Stimulated activated CD8-positive, alpha-beta memory T cell treated with anti-CD3 and anti-CD28 coated beads, Interleukin-15, amount 100 ng/mL, for 1 hour (primary cell): ENCODE measurements around the gene DENND2D.
"Not testable (repeated sequence)": the region's sequence is repeated elsewhere in the genome, so short reads cannot be mapped to it uniquely, and the experiment has no call there.

ENCODE experiments used
- DNase-seq: peaks from one replicate; pipeline ENCODE4 v3.0.0-alpha.2; 2020; ENCODE audit warnings: low read depth

DENND2D gene

GRCh38 chr1:111221633-111222291, 21.3 kb upstream of the DENND2D start:
- DNase-seq: no peak

GRCh38 chr1:111221276-111221632, 20.8 kb upstream of the DENND2D start:
- DNase-seq: no peak

DNA sequence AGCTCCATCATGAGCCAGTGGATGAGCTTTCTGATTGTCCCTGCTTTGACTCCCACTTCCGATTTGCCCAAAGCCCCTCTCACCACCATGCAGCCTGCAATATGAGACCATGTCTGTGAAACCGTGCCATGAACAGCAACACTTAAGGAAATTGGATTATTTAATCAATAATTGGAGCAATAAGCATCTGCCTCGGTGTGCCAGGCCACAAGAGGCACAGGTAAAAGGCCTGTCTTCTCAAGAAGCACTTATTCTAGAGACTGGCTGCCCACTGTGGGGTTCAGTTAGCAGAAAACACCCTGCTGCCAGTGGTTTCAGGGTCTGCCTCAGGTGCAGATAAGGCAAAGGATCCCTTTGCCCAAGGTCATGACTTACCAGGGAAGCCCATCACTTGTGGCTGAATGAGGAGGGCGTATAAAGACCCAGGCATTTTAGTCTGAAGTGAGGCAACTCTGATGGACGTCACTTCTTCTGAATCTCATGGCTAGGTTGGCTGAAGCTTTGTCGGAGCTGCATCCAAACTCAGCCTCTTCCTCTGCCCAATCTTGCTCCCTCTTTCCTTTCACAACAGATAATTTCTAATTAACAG, 19.9 kb upstream of the DENND2D start:
- DNase-seq: no peak

GRCh38 chr1:111219557-111220286, 19.3 kb upstream of the DENND2D start:
- DNase-seq: no peak

- no peak for DNase-seq
Measured at GRCh38 chr1:111218701-111219556, 18.5 kb upstream of the DENND2D start.

- DNase-seq: no peak
Measured at GRCh38 chr1:111217183-111217910, 16.9 kb upstream of the DENND2D start.

- no peak for DNase-seq
Measured at GRCh38 chr1:111216751-111217150, 16.3 kb upstream of the DENND2D start.

GRCh38 chr1:111215285-111215684, 14.8 kb upstream of the DENND2D start:
- not testable (repeated sequence) for DNase-seq

DNA sequence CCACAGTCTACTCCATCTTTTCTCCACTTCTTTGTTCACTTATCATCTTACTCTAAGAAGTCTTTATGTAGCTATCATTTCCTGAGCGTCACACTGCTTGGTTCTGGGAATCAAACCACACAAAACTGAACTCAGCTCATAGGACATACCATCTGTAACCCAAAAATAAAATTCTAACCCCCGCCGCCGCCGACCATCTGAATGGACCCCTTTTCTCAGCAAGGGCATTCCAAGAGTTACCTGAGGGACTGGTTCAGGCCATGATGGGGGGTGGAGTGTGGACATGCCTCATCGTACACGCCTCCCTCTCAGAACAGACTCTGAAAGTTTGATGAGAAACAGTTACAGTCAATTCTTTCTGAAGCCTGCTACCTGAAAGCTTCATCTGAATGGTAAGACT, 14.4 kb upstream of the DENND2D start:
- peak; percentile 57 for DNase-seq

GRCh38 chr1:111214074-111214801, 13.8 kb upstream of the DENND2D start:
- DNase-seq: no peak

GRCh38 chr1:111213412-111213811, 13.0 kb upstream of the DENND2D start:
- no peak for DNase-seq

GRCh38 chr1:111212634-111213335, 12.3 kb upstream of the DENND2D start:
- DNase-seq: no peak

DNA sequence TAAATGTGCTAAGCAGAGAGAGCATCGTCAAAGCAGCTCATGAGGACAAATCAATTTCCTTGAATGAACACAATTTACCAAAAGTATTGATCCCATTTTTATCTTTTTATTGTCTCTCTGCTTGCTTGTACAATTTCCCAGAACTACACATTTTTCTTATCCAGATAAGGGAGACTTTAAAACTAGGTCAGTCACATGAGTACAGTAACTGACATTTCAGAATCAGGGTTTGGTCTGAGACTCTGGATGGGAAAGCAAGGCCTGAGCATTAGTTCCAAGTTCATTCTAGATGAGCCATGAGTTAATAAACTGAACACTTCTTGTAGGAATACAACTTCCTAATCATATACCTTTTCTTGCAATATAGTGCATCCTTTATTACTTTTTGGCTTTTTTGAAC, 11.5 kb upstream of the DENND2D start:
- DNase-seq: no peak

GRCh38 chr1:111209622-111210021, 9.2 kb upstream of the DENND2D start:
- DNase-seq: no peak

GRCh38 chr1:111208921-111209320, 8.5 kb upstream of the DENND2D start:
- no peak for DNase-seq

- DNase-seq: no peak
Measured at GRCh38 chr1:111205714-111206050, 5.2 kb upstream of the DENND2D start.

DNA sequence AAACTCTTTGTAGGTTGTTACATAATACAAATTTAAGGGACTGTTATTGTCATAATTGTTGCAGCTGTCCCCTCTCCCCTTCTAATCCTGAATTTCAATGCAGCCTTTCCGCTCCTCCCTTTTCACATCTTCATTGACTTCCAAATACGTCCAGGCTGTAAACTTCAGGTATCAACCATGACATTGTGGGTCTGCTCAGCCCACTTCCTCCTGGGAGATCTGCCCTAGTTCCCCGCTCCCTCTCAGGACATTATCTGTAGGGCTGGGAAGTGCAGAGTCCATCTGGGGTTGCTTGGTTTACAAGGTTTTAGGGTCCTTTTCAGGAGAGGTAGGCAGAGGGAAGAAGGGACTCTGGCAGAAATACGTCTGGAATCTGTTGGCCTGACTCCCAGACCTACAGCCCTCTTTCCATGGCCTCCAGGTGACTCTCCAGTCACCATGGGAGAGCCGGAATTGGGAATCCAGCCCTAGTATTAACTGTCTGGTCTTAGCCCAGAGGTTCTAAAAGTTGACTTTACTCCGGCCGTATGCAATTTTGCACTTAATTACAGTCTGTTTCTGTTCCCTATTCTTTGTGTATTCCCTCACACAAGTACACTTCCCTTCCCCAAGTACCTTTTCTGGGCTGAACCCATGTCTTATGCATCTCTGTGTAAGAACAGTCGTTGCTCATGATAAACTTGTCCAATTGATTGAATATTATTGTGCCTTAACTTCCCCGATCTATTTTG, 4.7 kb upstream of the DENND2D start:
- no peak for DNase-seq

DNA sequence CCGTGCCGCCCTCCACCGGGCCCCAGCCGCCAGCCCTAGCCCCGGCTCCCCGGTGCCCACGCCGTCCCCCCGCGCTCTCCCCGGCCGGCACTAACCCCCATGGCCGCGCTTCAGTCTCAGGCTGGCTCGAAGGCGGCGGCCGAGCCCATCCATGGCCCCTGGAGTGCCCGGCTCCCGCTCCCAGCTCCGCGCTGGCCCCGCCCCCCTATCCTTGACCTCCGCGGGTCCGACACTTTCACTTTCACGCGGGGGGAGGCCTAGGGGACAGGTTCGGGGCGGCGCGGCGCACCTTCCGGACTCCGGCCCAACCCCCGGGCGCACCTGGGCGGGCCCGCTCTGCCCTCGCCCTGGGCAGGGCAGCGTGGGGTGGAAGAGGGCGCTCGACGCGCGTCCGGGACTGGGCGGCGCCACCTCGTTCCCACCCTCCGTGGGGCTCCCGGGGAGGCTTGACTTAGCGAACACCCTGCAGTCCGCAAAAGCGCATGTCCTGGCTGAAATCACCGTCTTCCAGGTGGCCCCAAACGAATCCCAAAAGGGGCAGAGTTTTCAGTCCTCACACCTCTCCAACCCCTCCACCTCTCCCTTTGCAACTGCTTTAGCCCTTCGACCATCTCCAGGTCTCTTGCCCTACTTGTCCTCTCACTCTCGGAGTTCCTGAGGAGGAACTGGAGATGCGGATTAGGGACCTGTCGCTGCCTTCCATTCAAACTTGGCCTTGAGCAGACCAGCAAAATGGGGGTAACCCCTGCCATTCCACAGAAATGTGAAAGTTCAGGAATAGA, 3.9 kb upstream of the DENND2D start:
- peak; percentile 51 for DNase-seq

GRCh38 chr1:111203681-111204200, 3.3 kb upstream of the DENND2D start:
- DNase-seq: peak; percentile 69
